GM21381 (cell line): Measurements from ENCODE around the gene IKZF3.

Experiments
- ATAC-seq: cut with Tn5 transposase; IDR thresholded peaks from one replicate; pipeline ENCODE4 v1.9.1; 2021; ENCODE audit warnings: mild to moderate bottlenecking, moderate library complexity; ENCODE audit not compliant: unreplicated experiment

Gene IKZF3

GRCh38 chr17:39818358-39819000, 45.6 kb downstream of the IKZF3 start:
- ATAC-seq = no peak

GRCh38 chr17:39816272-39816671, 47.8 kb downstream of the IKZF3 start:
- ATAC-seq = no peak

- ATAC-seq = no peak
Observed at GRCh38 chr17:39814497-39814896, 49.6 kb downstream of the IKZF3 start.

GRCh38 chr17:39813631-39814030, 50.5 kb downstream of the IKZF3 start:
- ATAC-seq = no peak

- ATAC-seq = no peak
Observed at GRCh38 chr17:39812466-39812865, 51.6 kb downstream of the IKZF3 start.

GRCh38 chr17:39810939-39811728, 53.0 kb downstream of the IKZF3 start:
- ATAC-seq = no peak

- no peak for ATAC-seq
Observed at GRCh38 chr17:39809221-39809620, 54.9 kb downstream of the IKZF3 start.

GRCh38 chr17:39808409-39808997, 55.6 kb downstream of the IKZF3 start:
- no peak for ATAC-seq

GRCh38 chr17:39804839-39805238, 59.3 kb downstream of the IKZF3 start:
- no peak for ATAC-seq

- no peak for ATAC-seq
Observed at GRCh38 chr17:39801055-39801454, 63.1 kb downstream of the IKZF3 start.

GRCh38 chr17:39800540-39800939, 63.6 kb downstream of the IKZF3 start:
- peak; percentile 74 for ATAC-seq

GRCh38 chr17:39799395-39799794, 64.7 kb downstream of the IKZF3 start:
- no peak for ATAC-seq

GRCh38 chr17:39794249-39794970, 69.7 kb downstream of the IKZF3 start:
- peak; percentile 73 for ATAC-seq

GRCh38 chr17:39793301-39793872, 70.7 kb downstream of the IKZF3 start:
- ATAC-seq = no peak

GRCh38 chr17:39792526-39793221, 71.4 kb downstream of the IKZF3 start:
- no peak for ATAC-seq

GRCh38 chr17:39791111-39791992, 72.8 kb downstream of the IKZF3 start:
- no peak for ATAC-seq

- no peak for ATAC-seq
Observed at GRCh38 chr17:39787743-39788484, 76.2 kb downstream of the IKZF3 start.

- ATAC-seq = no peak
Observed at GRCh38 chr17:39787041-39787440, 77.1 kb downstream of the IKZF3 start.

GRCh38 chr17:39782980-39783379, 81.1 kb downstream of the IKZF3 start:
- no peak for ATAC-seq
